ENCODE results near the gene LTO1. TPM values are rescaled to one million over a fixed set of nuclear protein-coding genes. Genes with fewer than 3 reads are reported as not detected.
"Not testable (repeated sequence)": the region's sequence is repeated elsewhere in the genome, so short reads cannot be mapped to it uniquely, and the experiment has no call there.

Gene LTO1
- total RNA-seq, 6 experiments from 2014 or later, result 23.2 to 28.5 (median 25.6) TPM

GRCh38 chr11:69624293-69624692 lies 50.9 kb downstream of the LTO1 start:
- peaks cover 7% of the 10 kb centered on the region for H3K27me3 Mint-ChIP-seq (ENCODE audit: insufficient read depth)
- no peak overlapping the region for H3K27ac Mint-ChIP-seq
- H3K4me3 Mint-ChIP-seq, result no peak overlapping the region
- TF ChIP-seq CTCF (IDR thresholded peaks at IDR 0.05), result no peak
- DNase-seq, result no peak
- no peaks in the 10 kb centered on the region for H3K4me1 Mint-ChIP-seq (ENCODE audit: low read depth)
- peaks cover 13% of the 10 kb centered on the region for H3K9me3 Mint-ChIP-seq
- H3K36me3 Mint-ChIP-seq (ENCODE audit: low read depth), result peaks cover 5% of the 10 kb centered on the region

- not testable (repeated sequence) for H3K36me3 Mint-ChIP-seq (ENCODE audit: low read depth); H3K9me3 Mint-ChIP-seq; H3K4me1 Mint-ChIP-seq (ENCODE audit: low read depth); H3K4me3 Mint-ChIP-seq; H3K27ac Mint-ChIP-seq; DNase-seq
- peaks cover 12% of the 10 kb centered on the region for H3K27me3 Mint-ChIP-seq (ENCODE audit: insufficient read depth)
These were observed 53.0 kb downstream of the LTO1 start for GRCh38 chr11:69622097-69622681.

- no peak for DNase-seq
- Mint-ChIP-seq H3K9me3 (no peaks in the 10 kb centered on the region), H3K4me3 (no peak overlapping the region), H3K36me3 (ENCODE audit: low read depth) (no peaks in the 10 kb centered on the region), H3K27me3 (ENCODE audit: insufficient read depth) (peaks cover 14% of the 10 kb centered on the region), H3K27ac (no peak overlapping the region), H3K4me1 (ENCODE audit: low read depth) (peaks cover 9% of the 10 kb centered on the region; the same call in 1 of the 2 replicates)
- no peak for TF ChIP-seq CTCF (IDR thresholded peaks at IDR 0.05)
These were observed 54.4 kb downstream of the LTO1 start for GRCh38 chr11:69620683-69621290.

GRCh38 chr11:69618237-69618636 lies 56.9 kb downstream of the LTO1 start:
- no peak for DNase-seq
- Mint-ChIP-seq H3K27ac (no peak overlapping the region), H3K4me1 (ENCODE audit: low read depth) (peaks cover 9% of the 10 kb centered on the region; the same call in 1 of the 2 replicates), H3K4me3 (no peak overlapping the region), H3K27me3 (ENCODE audit: insufficient read depth) (peaks cover 14% of the 10 kb centered on the region), H3K36me3 (ENCODE audit: low read depth) (no peaks in the 10 kb centered on the region), H3K9me3 (no peaks in the 10 kb centered on the region)
- no peak for TF ChIP-seq CTCF (IDR thresholded peaks at IDR 0.05)

- Mint-ChIP-seq H3K4me1 (ENCODE audit: low read depth) (peaks cover 9% of the 10 kb centered on the region; the same call in 1 of the 2 replicates), H3K9me3 (no peaks in the 10 kb centered on the region), H3K36me3 (ENCODE audit: low read depth) (no peaks in the 10 kb centered on the region), H3K27me3 (ENCODE audit: insufficient read depth) (peaks cover 14% of the 10 kb centered on the region), H3K4me3 (no peak overlapping the region), H3K27ac (no peak overlapping the region)
- DNase-seq, result no peak
- TF ChIP-seq CTCF (IDR thresholded peaks at IDR 0.05), result no peak
These were observed 57.5 kb downstream of the LTO1 start for GRCh38 chr11:69617682-69618081.

- Mint-ChIP-seq H3K36me3 (ENCODE audit: low read depth) (no peaks in the 10 kb centered on the region), H3K27me3 (ENCODE audit: insufficient read depth) (peaks cover 12% of the 10 kb centered on the region), H3K27ac (no peak overlapping the region), H3K4me3 (no peak overlapping the region), H3K9me3 (no peaks in the 10 kb centered on the region), H3K4me1 (ENCODE audit: low read depth) (peaks cover 9% of the 10 kb centered on the region; the same call in 1 of the 2 replicates)
- no peak for TF ChIP-seq CTCF (IDR thresholded peaks at IDR 0.05)
- DNase-seq, result no peak
These were observed 57.9 kb downstream of the LTO1 start for GRCh38 chr11:69617220-69617619.
